HK-2 (cell line): ENCODE measurements around the gene SRY.
"Not testable (repeated sequence)": the region's sequence is repeated elsewhere in the genome, so short reads cannot be mapped to it uniquely, and the experiment has no call there.

ENCODE experiments used
- DNase-seq: peaks from one replicate; pipeline ENCODE4 v3.0.0-alpha.2; 2018; ENCODE audit not compliant: unreplicated experiment

SRY gene

DNA sequence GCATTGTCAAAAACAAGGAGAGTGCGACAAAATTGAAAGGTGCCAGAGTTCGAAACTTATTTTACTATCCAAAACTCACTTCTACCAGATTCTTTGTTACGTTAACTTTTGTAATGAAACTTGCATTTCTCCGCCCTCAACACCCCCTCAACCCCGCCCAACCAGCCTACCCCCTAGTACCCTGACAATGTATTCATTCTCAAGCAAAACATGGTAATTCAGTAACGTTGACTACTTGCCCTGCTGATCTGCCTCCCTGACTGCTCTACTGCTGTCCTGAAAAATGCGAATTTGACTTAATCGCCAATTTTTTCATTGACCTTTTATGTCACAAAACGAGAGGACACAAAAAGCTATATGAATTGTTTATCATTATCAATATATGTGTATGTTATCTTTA lies at the start of gene SRY:
TSS of gene SRY (minus strand) at position 83 of the 400 bp plus-strand sequence. CDS start at position 4, 79 bp downstream.
- DNase-seq, result no peak

DNA sequence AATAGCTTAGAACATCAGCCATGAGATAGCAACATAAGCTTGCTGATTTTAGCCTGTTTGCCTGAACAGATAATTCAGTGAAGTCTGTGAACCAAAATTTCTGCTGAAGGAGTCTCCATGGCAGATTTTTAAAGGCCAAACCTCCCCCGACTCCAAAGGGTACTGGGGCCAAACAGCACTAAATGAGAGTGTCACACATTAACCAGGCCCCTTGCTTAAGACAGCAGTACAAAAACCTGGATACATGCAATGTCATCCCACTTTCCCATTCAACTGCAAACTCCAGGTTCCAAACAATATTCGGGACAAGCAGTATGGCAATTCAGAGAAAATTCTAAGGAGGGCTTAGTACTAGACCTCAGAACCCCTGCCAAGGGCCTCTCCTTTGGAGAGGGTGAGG lies 49.6 kb upstream of the SRY start:
- DNase-seq, result no peak

DNA sequence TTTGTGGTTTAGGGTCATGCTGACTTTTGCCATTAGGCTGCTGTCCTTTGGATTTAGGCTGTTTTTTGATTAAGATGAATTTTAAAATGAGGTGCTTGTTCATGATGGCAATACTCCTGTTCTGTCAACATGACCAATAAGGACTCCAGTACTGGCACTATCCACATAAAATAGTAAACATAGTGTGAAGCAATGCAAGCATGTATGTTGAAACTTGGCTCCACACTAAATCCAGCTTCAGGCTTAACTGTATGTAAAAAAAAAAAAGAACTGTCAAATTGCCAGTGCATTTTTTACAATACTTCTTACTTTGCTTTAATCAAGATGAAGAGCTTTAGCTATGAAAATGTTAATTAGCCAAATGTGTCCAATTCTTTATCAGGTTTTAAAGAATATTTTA lies 47.7 kb upstream of the SRY start:
- no peak for DNase-seq

DNA sequence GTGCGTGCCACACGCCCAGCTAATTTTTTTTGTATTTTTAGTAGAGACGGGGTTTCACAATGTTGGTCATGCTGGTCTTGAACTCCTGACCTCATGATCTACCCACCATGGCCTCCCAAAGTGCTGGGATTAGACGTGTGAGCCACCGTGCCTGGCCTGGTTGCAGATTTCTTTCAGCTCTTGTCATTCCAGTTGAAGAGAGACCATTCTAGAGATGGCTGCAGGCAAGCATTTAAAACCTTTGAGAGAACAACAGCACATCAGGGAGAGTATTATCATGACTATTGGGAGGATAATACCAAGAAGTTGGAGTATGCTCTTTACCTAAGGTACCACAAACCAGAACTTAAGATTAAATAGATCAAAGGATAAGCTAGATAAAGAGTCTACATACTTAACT lies 41.0 kb upstream of the SRY start:
- no peak for DNase-seq

DNA sequence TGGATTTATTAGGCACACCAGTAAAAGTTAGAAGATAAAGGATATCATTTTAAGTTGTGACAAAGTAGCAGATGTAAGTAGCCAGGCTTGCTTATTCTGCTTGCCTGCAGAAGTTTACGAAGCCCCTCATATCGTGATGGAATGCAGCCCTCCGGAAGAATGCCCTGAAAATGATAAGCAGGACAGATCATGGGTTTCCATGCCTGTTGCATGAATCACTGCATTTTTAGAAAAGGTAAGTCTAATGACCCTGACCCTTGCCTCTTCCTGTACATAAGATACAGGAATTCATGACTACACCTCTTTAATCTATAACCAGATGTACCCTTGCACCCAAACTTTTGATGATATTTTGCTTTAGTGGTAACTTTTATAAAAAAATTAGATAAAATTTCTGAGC lies 37.0 kb upstream of the SRY start:
- DNase-seq, result no peak

DNA sequence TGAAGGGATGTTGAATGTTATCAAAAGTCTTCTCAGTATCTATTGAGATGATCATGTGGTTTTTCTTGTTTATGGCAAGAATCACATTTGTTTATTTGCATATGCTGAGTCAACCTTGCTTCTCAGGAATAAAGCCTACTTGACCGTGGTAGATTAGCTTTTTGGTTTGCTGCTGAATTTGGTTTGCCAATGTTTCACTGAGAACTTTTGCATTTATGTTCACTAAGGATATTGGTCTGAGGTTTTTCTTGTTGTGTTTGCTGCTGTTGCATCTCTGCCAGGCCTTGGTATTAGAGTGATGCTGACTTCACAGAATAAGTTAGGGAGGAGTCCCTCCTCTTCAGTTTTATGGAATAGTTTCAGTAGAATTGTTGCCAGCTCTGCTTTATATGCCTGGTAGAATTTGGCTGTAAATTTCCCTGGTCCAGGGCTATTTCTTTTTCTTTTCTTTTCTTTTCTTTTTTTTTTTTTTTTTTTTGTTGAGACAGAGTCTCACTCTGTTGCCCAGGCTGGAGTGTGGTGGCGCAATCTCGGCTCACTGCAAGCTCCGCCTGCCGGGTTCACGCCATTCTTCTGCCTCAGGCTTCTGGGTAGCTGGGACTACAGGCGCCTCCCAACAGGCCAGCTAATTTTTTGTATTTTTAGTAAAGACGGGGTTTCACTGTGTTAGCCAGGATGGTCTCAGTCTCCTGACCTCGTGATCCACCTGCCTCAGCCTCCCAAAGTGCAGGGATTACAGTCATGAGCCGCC lies 29.8 kb upstream of the SRY start:
- not testable (repeated sequence) for DNase-seq

DNA sequence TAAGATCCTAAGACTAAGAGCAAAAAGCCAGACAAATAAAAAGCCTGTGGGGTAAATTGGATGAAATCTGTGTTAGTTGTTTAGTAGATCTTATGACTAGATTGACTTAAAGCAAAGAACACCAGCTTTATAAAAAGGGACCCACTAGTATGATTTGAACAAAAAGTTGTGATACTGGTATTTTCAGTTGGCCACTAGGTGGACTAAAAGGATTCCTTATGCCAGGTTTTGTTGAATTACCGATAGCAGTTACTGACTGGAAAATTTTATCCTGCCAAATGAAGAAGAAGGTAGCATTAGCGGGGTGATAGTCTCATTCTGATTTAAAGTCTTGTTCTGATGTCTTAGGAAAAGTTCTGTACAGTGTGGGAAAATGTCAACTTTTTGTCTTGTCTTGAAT lies 12.8 kb upstream of the SRY start:
- DNase-seq, result no peak

DNA sequence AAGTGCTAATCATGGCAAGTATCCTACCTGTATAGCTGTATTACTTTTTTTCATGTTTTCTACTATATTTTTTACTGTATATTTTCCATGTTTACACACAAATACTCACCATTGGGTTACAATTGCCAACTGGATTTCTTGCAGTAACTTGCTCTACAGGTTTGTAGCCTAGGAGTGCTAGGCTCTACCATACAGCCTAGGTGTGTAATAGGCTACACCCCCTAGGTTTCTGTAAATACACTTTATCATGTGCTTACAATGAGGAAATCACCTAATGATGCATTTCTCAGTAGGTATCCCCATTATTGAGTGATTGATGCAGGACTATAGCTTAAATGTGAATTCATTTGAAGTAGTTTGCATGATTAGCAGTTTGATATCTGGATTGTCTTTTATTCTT lies 10.5 kb upstream of the SRY start:
- no peak for DNase-seq

DNA sequence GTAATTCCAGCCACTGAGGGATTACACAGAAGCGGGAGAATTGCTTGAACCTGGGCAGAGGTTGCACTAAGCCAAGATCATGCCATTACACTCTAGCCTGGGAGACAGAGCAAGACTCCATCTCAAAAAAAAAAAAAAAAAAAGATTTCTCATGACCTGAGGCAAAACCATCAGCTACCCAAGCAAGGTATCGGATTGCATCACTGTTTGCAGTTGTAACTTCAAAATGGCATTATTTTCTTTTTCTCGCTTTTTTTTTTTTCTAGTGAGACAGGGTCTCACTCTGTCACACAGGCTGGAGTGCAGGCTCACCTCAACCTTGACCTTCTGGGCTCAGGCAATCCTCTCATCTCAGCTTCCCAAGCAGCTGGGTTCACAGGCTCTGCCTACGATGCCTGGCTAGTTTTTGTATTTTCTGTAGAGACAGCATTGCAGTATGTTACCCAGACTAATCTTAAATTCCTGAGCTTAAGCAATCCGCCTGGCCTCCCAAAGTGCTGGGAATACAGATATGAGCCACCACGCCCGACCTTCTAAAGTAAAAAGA lies 9.6 kb upstream of the SRY start:
- no peak for DNase-seq

DNA sequence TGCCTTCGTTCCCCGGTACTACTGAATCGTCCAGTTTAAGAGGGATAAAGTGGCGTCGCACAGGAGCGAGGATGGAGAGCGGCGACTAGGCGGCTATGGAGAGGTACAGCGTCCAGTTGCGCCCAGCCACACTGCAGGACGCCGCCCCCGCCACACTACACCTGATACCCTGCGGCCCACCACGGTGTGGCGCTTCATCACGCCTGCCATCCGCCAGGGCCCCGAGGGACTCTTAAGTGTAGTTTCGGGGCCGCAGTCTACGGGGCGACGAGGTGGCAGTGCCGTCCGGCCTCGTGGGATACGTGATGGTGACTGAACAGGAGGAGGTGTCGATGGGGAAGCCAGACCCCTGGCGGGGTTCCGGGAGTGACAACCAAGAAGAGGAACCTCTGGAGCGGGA lies 2.3 kb upstream of the SRY start:
- DNase-seq, result no peak

DNA sequence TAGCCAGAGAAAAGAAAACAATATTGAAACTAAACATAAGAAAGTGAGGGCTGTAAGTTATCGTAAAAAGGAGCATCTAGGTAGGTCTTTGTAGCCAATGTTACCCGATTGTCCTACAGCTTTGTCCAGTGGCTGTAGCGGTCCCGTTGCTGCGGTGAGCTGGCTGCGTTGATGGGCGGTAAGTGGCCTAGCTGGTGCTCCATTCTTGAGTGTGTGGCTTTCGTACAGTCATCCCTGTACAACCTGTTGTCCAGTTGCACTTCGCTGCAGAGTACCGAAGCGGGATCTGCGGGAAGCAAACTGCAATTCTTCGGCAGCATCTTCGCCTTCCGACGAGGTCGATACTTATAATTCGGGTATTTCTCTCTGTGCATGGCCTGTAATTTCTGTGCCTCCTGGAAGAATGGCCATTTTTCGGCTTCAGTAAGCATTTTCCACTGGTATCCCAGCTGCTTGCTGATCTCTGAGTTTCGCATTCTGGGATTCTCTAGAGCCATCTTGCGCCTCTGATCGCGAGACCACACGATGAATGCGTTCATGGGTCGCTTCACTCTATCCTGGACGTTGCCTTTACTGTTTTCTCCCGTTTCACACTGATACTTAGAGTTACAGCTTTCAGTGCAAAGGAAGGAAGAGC lies 488 bp downstream of the SRY start:
- no peak for DNase-seq
